Activated naive CD4-positive, alpha-beta T cell treated with anti-CD3 and anti-CD28 coated beads, Interleukin-2, amount 50 U/mL, for 24 hours (primary cell): ENCODE measurements around the gene RDH16.
"Not testable (repeated sequence)": the region's sequence is repeated elsewhere in the genome, so short reads cannot be mapped to it uniquely, and the experiment has no call there.

Experiments used
- H3K27ac Mint-ChIP-seq: one replicate; pipeline ENCODE4 v1.8.0; 2021; ENCODE audit warnings: mild to moderate bottlenecking, mixed read lengths
- H3K27me3 Mint-ChIP-seq: one replicate; pipeline ENCODE4 v1.8.0; 2021; ENCODE audit warnings: mixed read lengths
- H3K36me3 Mint-ChIP-seq: one replicate; pipeline ENCODE4 v1.8.0; 2021; ENCODE audit warnings: mixed read lengths
- H3K4me1 Mint-ChIP-seq: one replicate; pipeline ENCODE4 v1.8.0; 2021; ENCODE audit warnings: mixed read lengths
- H3K4me3 Mint-ChIP-seq: one replicate; pipeline ENCODE4 v1.8.0; 2021; ENCODE audit warnings: mild to moderate bottlenecking, mixed read lengths
- H3K9me3 Mint-ChIP-seq: one replicate; pipeline ENCODE4 v1.8.0; 2021; ENCODE audit warnings: mixed read lengths

Gene RDH16

GRCh38 chr12:56994231-56994746 lies 36.9 kb upstream of the RDH16 start:
- Mint-ChIP-seq H3K27me3 (no peaks in the 10 kb centered on the region), H3K27ac (no peak overlapping the region), H3K36me3 (peaks cover 6% of the 10 kb centered on the region), H3K4me1 (peaks cover 29% of the 10 kb centered on the region), H3K4me3 (no peak overlapping the region), H3K9me3 (no peaks in the 10 kb centered on the region)

GRCh38 chr12:56993346-56993745 lies 35.9 kb upstream of the RDH16 start:
- no peak overlapping the region for H3K4me3 Mint-ChIP-seq
- H3K36me3 Mint-ChIP-seq = peaks cover 3% of the 10 kb centered on the region

GRCh38 chr12:56991319-56992246 lies 34.2 kb upstream of the RDH16 start:
- H3K4me1 Mint-ChIP-seq = peaks cover 20% of the 10 kb centered on the region
- H3K36me3 Mint-ChIP-seq = no peaks in the 10 kb centered on the region
- no peak overlapping the region for H3K4me3 Mint-ChIP-seq
- no peaks in the 10 kb centered on the region for H3K27me3 Mint-ChIP-seq
- no peak overlapping the region for H3K27ac Mint-ChIP-seq
- H3K9me3 Mint-ChIP-seq = no peaks in the 10 kb centered on the region

More at GRCh38 chr12:56993346-56993745, 35.9 kb upstream of the RDH16 start:
- peaks cover 20% of the 10 kb centered on the region for H3K4me1 Mint-ChIP-seq
- no peaks in the 10 kb centered on the region for H3K9me3 Mint-ChIP-seq
- no peaks in the 10 kb centered on the region for H3K27me3 Mint-ChIP-seq
- no peak overlapping the region for H3K27ac Mint-ChIP-seq

- no peak overlapping the region for H3K4me3 Mint-ChIP-seq
- no peaks in the 10 kb centered on the region for H3K9me3 Mint-ChIP-seq
- peaks cover 20% of the 10 kb centered on the region for H3K4me1 Mint-ChIP-seq
- H3K27me3 Mint-ChIP-seq = no peaks in the 10 kb centered on the region
- no peaks in the 10 kb centered on the region for H3K36me3 Mint-ChIP-seq
- no peak overlapping the region for H3K27ac Mint-ChIP-seq
These were observed 33.4 kb upstream of the RDH16 start for GRCh38 chr12:56990648-56991318.

- Mint-ChIP-seq H3K27me3 (no peaks in the 10 kb centered on the region), H3K4me3 (no peak overlapping the region)
These were observed 32.6 kb upstream of the RDH16 start for GRCh38 chr12:56989861-56990610.

GRCh38 chr12:56988207-56988739 lies 30.9 kb upstream of the RDH16 start:
- H3K4me3 Mint-ChIP-seq = no peak overlapping the region
- H3K27me3 Mint-ChIP-seq = no peaks in the 10 kb centered on the region
- H3K27ac Mint-ChIP-seq = peak overlapping the region; percentile 35
- no peaks in the 10 kb centered on the region for H3K36me3 Mint-ChIP-seq
- H3K4me1 Mint-ChIP-seq = peaks cover 20% of the 10 kb centered on the region
- H3K9me3 Mint-ChIP-seq = no peaks in the 10 kb centered on the region

More at GRCh38 chr12:56989861-56990610, 32.6 kb upstream of the RDH16 start:
- peaks cover 20% of the 10 kb centered on the region for H3K4me1 Mint-ChIP-seq
- H3K36me3 Mint-ChIP-seq = no peaks in the 10 kb centered on the region
- no peaks in the 10 kb centered on the region for H3K9me3 Mint-ChIP-seq
- no peak overlapping the region for H3K27ac Mint-ChIP-seq

GRCh38 chr12:56987551-56988053 lies 30.2 kb upstream of the RDH16 start:
- Mint-ChIP-seq H3K36me3 (no peaks in the 10 kb centered on the region), H3K4me3 (no peak overlapping the region), H3K27me3 (no peaks in the 10 kb centered on the region), H3K4me1 (peaks cover 20% of the 10 kb centered on the region), H3K9me3 (no peaks in the 10 kb centered on the region), H3K27ac (no peak overlapping the region)

- peaks cover 20% of the 10 kb centered on the region for H3K4me1 Mint-ChIP-seq
- H3K27ac Mint-ChIP-seq = no peak overlapping the region
- H3K9me3 Mint-ChIP-seq = no peaks in the 10 kb centered on the region
- no peaks in the 10 kb centered on the region for H3K36me3 Mint-ChIP-seq
- H3K27me3 Mint-ChIP-seq = no peaks in the 10 kb centered on the region
- H3K4me3 Mint-ChIP-seq = no peak overlapping the region
These were observed 29.6 kb upstream of the RDH16 start for GRCh38 chr12:56987011-56987410.

- H3K4me3 Mint-ChIP-seq, H3K9me3 Mint-ChIP-seq, H3K36me3 Mint-ChIP-seq, H3K27me3 Mint-ChIP-seq, H3K27ac Mint-ChIP-seq: not testable (repeated sequence)
- peaks cover 13% of the 10 kb centered on the region for H3K4me1 Mint-ChIP-seq
These were observed 28.3 kb upstream of the RDH16 start for GRCh38 chr12:56985714-56986113.

GRCh38 chr12:56983386-56983785 lies 26.0 kb upstream of the RDH16 start:
- Mint-ChIP-seq H3K4me1 (peaks cover 8% of the 10 kb centered on the region), H3K27ac (no peak overlapping the region), H3K4me3 (no peak overlapping the region), H3K9me3 (no peaks in the 10 kb centered on the region), H3K27me3 (no peaks in the 10 kb centered on the region), H3K36me3 (no peaks in the 10 kb centered on the region)

GRCh38 chr12:56982578-56983236 lies 25.3 kb upstream of the RDH16 start:
- H3K36me3 Mint-ChIP-seq, H3K4me1 Mint-ChIP-seq, H3K9me3 Mint-ChIP-seq, H3K4me3 Mint-ChIP-seq, H3K27ac Mint-ChIP-seq, H3K27me3 Mint-ChIP-seq: not testable (repeated sequence)

GRCh38 chr12:56980941-56981530 lies 23.6 kb upstream of the RDH16 start:
- Mint-ChIP-seq H3K36me3 (peaks cover 2% of the 10 kb centered on the region), H3K9me3 (no peaks in the 10 kb centered on the region), H3K27me3 (no peaks in the 10 kb centered on the region)

GRCh38 chr12:56980268-56980667 lies 22.9 kb upstream of the RDH16 start:
- no peaks in the 10 kb centered on the region for H3K27me3 Mint-ChIP-seq
- peaks cover 2% of the 10 kb centered on the region for H3K36me3 Mint-ChIP-seq
- no peaks in the 10 kb centered on the region for H3K4me1 Mint-ChIP-seq

More at GRCh38 chr12:56980941-56981530, 23.6 kb upstream of the RDH16 start:
- Mint-ChIP-seq H3K4me3 (no peak overlapping the region), H3K27ac (no peak overlapping the region), H3K4me1 (no peaks in the 10 kb centered on the region)

GRCh38 chr12:56979628-56980027 lies 22.2 kb upstream of the RDH16 start:
- H3K27me3 Mint-ChIP-seq = no peaks in the 10 kb centered on the region
- no peak overlapping the region for H3K4me3 Mint-ChIP-seq
- peaks cover 2% of the 10 kb centered on the region for H3K36me3 Mint-ChIP-seq
- no peak overlapping the region for H3K27ac Mint-ChIP-seq
- H3K9me3 Mint-ChIP-seq = no peaks in the 10 kb centered on the region
- H3K4me1 Mint-ChIP-seq = no peaks in the 10 kb centered on the region

More at GRCh38 chr12:56980268-56980667, 22.9 kb upstream of the RDH16 start:
- H3K4me3 Mint-ChIP-seq = no peak overlapping the region
- H3K27ac Mint-ChIP-seq = no peak overlapping the region
- H3K9me3 Mint-ChIP-seq = no peaks in the 10 kb centered on the region
